Measurements from ENCODE around the gene KRT35. TPM values are rescaled to one million over a fixed set of nuclear protein-coding genes. Genes with fewer than 3 reads are reported as not detected.

Gene KRT35
- total RNA-seq, 1 experiment from 2014 or later: not detected

- no peak for DNase-seq (ENCODE audit: extremely low read depth, low read depth)
These were observed 9.3 kb upstream of the KRT35 start for GRCh38 chr17:41490000-41490990.

GRCh38 chr17:41489531-41489930, 8.6 kb upstream of the KRT35 start, which contains the start of gene KRT36:
Gene KRT36, minus strand, starts transcription at chr17:41489910. Its CDS starts 46 bp downstream, at chr17:41489864.
- no peak for DNase-seq (ENCODE audit: extremely low read depth, low read depth)

GRCh38 chr17:41486809-41487530, 6.0 kb upstream of the KRT35 start:
- peak; percentile 21 for DNase-seq (ENCODE audit: extremely low read depth, low read depth)

- no peak for DNase-seq (ENCODE audit: extremely low read depth, low read depth)
These were observed 5.4 kb upstream of the KRT35 start for GRCh38 chr17:41486316-41486715.

- no peak for DNase-seq (ENCODE audit: extremely low read depth, low read depth)
These were observed 4.3 kb upstream of the KRT35 start for GRCh38 chr17:41484920-41485904.

GRCh38 chr17:41483991-41484826, 3.3 kb upstream of the KRT35 start:
- DNase-seq (ENCODE audit: extremely low read depth, low read depth): no peak

GRCh38 chr17:41483531-41483930, 2.6 kb upstream of the KRT35 start:
- DNase-seq (ENCODE audit: extremely low read depth, low read depth): no peak

GRCh38 chr17:41480581-41480980, 370 bp downstream of the KRT35 start:
- DNase-seq (ENCODE audit: extremely low read depth, low read depth): no peak

GRCh38 chr17:41480136-41480535, 815 bp downstream of the KRT35 start:
- DNase-seq (ENCODE audit: extremely low read depth, low read depth): no peak

GRCh38 chr17:41478237-41478636, 2.7 kb downstream of the KRT35 start:
- no peak for DNase-seq (ENCODE audit: extremely low read depth, low read depth)

GRCh38 chr17:41476866-41477815, 3.8 kb downstream of the KRT35 start:
- DNase-seq (ENCODE audit: extremely low read depth, low read depth): no peak

GRCh38 chr17:41475421-41475820, 5.5 kb downstream of the KRT35 start:
- no peak for DNase-seq (ENCODE audit: extremely low read depth, low read depth)

GRCh38 chr17:41474863-41475262, 6.1 kb downstream of the KRT35 start:
- DNase-seq (ENCODE audit: extremely low read depth, low read depth): no peak

GRCh38 chr17:41468346-41468745, 12.6 kb downstream of the KRT35 start:
- no peak for DNase-seq (ENCODE audit: extremely low read depth, low read depth)

GRCh38 chr17:41467561-41467960, 13.4 kb downstream of the KRT35 start:
- no peak for DNase-seq (ENCODE audit: extremely low read depth, low read depth)

- DNase-seq (ENCODE audit: extremely low read depth, low read depth): no peak
These were observed 14.0 kb downstream of the KRT35 start, which contains the start of gene KRT32 for GRCh38 chr17:41466988-41467387. Gene KRT32, minus strand, starts transcription at chr17:41467386. Its CDS starts 61 bp downstream, at chr17:41467325.

- DNase-seq (ENCODE audit: extremely low read depth, low read depth): peak; percentile 34
These were observed 16.3 kb downstream of the KRT35 start for GRCh38 chr17:41464682-41465081.

- DNase-seq (ENCODE audit: extremely low read depth, low read depth): no peak
These were observed 16.8 kb downstream of the KRT35 start for GRCh38 chr17:41464173-41464572.
